GM10266 (cell line): ENCODE results near the gene KRTAP6-3.

Experiments used
- DNase-seq: peaks from one replicate; pipeline ENCODE4 v3.0.0; 2012; ENCODE audit errors: extremely low spot score
- TF ChIP-seq, protein P1 (sequence below): IDR thresholded peaks from 2 replicates; pipeline ENCODE4 v1.5.1; 2012; ENCODE audit warnings: mild to moderate bottlenecking, low read depth; ENCODE audit not compliant: control insufficient read depth, insufficient read depth; ENCODE audit errors: missing control alignments

Gene KRTAP6-3, protein sequence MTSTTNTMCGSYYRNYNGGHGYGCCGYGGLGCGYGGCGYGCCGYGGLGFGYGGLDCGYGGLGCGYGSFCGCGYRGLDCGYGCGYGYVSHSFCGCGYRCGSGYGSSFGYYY

DNA sequence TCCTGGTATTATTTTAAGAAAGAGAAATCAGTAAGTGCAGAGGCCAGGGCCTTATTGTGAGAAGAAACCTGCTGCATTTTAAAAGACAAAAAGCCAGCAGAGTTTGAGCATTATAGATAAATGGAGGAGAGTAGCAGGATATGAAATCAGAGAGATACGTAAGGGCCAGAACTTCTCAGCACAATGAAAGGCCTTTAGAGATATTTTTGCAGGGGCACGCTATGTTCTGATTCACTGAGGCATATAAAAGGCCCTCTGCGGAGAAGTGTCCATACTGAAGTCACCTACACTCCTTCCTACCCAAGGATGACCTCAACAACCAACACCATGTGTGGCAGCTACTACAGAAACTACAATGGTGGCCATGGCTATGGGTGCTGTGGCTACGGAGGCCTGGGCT, at the start of gene KRTAP6-3:
Gene KRTAP6-3, plus strand, starts transcription at position 301 of the 400 bp plus-strand sequence. Its CDS starts 6 bp downstream, at position 307.
- no peak for DNase-seq
- TF ChIP-seq, protein P1, sequence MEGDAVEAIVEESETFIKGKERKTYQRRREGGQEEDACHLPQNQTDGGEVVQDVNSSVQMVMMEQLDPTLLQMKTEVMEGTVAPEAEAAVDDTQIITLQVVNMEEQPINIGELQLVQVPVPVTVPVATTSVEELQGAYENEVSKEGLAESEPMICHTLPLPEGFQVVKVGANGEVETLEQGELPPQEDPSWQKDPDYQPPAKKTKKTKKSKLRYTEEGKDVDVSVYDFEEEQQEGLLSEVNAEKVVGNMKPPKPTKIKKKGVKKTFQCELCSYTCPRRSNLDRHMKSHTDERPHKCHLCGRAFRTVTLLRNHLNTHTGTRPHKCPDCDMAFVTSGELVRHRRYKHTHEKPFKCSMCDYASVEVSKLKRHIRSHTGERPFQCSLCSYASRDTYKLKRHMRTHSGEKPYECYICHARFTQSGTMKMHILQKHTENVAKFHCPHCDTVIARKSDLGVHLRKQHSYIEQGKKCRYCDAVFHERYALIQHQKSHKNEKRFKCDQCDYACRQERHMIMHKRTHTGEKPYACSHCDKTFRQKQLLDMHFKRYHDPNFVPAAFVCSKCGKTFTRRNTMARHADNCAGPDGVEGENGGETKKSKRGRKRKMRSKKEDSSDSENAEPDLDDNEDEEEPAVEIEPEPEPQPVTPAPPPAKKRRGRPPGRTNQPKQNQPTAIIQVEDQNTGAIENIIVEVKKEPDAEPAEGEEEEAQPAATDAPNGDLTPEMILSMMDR, result no peak

DNA sequence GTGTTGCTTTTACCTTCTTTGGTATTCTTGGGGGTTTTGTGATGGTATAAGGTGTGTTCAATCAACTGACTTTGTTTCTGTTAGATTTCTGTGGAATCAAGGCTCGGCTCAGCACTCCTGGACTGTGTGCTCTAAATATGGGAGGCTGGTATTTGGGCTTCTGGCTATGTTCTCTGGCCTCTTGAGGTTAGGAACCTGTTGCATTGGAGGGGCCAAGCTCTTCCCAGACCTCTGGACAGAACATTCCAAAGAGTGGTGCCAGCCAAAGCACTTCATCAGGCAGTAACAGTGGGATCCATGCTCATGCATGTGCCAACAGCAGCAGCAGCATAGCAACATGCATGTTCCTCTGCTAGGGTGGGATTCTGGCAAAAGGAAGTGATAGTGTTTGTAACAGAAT, 39.5 kb upstream of the KRTAP6-3 start:
- TF ChIP-seq, protein P1, result no peak
- no peak for DNase-seq

DNA sequence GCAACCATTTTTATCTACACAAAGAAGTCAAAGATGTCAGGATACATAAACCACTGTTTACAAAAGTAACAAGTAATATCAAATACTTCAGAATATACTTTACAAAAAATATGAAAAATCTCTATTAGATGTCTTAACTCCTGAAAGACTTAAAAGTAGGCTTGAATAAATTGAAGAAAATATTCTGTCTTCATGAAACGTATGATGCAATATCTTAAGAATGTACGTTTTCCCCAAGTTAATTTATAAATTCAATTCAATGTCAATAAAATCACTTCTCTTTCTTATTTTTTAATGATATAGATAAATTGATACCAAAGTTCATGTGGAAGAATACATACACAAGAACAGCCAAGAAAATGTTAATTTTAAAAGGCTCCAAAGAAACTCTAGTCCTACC, 37.1 kb upstream of the KRTAP6-3 start:
- TF ChIP-seq, protein P1, result no peak

DNA sequence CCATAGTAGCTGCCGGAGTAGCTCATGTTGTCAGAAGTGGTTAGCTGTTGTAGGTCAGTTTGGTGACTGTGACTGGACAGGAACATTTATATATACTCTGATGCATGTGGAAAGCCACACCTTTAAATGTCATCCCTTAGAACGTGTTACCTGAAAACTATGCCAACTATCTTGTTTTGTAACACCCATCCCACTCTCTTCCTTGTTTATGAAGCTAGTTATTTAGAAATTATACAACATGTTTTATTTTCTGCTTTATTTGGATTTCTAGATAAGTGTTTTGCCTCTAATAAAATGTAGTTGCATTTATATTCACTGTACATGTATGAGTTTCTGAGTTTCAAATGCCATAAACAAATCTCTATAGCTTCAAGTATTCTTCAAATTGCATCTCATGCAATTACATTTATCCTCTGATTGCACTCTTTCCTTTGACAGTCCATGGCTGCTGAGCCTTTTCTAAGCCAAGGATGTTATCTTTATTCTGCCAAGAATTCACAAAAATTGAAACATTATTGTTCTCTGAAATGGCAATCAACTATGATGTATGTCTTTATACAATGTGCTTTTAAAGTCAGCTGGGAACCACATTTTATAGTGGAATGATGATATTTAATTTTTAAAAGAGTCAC, 30.9 kb upstream of the KRTAP6-3 start, which contains the start of gene KRTAP19-7:
Gene KRTAP19-7, minus strand, starts transcription at position 51 of the 632 bp plus-strand sequence. Its CDS starts 25 bp downstream, at position 26.
- DNase-seq, result no peak
- TF ChIP-seq, protein P1, result no peak

More for the DNA sequence above, 37.1 kb upstream of the KRTAP6-3 start:
- DNase-seq, result no peak

DNA sequence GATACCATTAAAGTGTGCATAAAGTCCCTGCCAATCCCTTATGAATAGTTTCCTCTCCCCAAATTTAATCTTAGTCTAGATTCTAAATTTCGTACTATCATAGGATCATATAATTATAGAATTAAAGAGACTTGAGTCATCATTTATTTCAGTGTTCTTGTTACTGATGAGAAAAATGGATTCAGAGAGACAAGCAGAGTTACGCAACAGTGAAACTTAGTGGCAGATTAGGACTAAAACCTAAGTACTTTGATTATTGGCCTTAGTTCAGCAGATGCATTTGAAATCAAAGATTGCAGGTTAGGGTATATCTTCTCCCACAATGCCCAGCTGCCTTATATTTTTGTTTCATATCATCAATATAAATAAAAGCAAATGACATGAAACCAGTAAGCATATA, 30.3 kb upstream of the KRTAP6-3 start:
- TF ChIP-seq, protein P1, result no peak
- DNase-seq, result no peak

DNA sequence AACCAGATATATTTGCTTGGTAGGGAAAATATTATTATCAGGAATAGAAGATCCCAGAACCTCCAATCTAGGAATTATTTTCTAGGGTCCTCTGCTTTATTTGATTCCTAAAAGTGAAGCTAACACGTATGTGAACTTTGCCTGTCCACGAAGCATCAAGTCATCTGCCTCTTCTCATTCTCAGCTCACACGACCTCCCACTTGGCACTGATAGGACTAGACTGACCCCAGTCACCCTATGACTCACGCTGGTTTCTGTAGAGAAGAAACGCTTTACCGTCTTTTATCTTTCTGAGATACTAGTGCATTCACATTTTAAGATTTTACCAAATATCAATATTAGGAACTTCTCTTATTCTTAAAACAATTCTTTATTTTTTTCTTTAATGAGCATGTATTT, 29.2 kb upstream of the KRTAP6-3 start:
- TF ChIP-seq, protein P1, result no peak

DNA sequence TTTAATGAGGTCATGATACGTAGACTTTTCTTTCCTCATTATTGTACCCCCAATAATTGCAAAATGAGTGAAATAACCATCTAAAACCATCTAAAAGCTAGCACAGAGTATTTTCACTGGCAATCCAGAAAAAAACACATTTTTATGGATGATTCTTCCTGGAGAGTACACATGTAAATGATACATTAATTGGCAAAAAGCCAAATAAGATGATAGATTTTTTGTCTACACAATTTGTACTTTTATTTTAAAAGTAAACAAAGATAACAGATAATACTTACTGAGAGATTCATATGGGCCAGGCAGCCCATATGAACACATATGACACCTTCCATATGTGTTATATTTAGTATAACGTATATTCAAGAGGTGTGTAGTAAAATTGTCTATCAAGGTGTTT, 28.6 kb upstream of the KRTAP6-3 start:
- TF ChIP-seq, protein P1, result no peak
- DNase-seq, result no peak

More for the DNA sequence above, 29.2 kb upstream of the KRTAP6-3 start:
- no peak for DNase-seq
